H9 (cell line): ENCODE measurements around the gene NPRL2. TPM values are rescaled to one million over a fixed set of nuclear protein-coding genes. Genes with fewer than 3 reads are reported as not detected.

Experiments used
- DNase-seq: peaks from one replicate; pipeline ENCODE4 v3.0.0-alpha.2; 2017
- H2AFZ ChIP-seq: one replicate; pipeline ENCODE4 v1.6.1; 2013; ENCODE audit warnings: mild to moderate bottlenecking, low read length, control low read depth, moderate library complexity
- H2AK5ac ChIP-seq: 2 replicates; pipeline ENCODE4 v1.6.1; 2013; ENCODE audit warnings: low read length, control low read depth, mixed read lengths; ENCODE audit not compliant: insufficient read length
- H2BK120ac ChIP-seq: one replicate; pipeline ENCODE4 v1.6.1; 2013; ENCODE audit warnings: low read depth, mild to moderate bottlenecking, low read length, control low read depth, inconsistent platforms; ENCODE audit not compliant: poor library complexity, severe bottlenecking
- H2BK12ac ChIP-seq: 2 replicates; pipeline ENCODE4 v1.6.1; 2013; ENCODE audit warnings: low read length, control low read depth, mixed read lengths, low read depth; ENCODE audit not compliant: insufficient read length
- H2BK15ac ChIP-seq: 2 replicates; pipeline ENCODE4 v1.6.1; 2013; ENCODE audit warnings: low read depth, low read length, control low read depth
- H2BK20ac ChIP-seq: one replicate; pipeline ENCODE4 v1.6.1; 2013; ENCODE audit warnings: low read depth, mild to moderate bottlenecking, low read length, control low read depth, inconsistent platforms; ENCODE audit not compliant: poor library complexity, severe bottlenecking
- H2BK5ac ChIP-seq: 2 replicates; pipeline ENCODE4 v1.6.1; 2013; ENCODE audit warnings: low read length, control low read depth, mixed read lengths; ENCODE audit not compliant: insufficient read length
- H3K14ac ChIP-seq: 2 replicates; pipeline ENCODE4 v1.6.1; 2013; ENCODE audit warnings: low read length, control low read depth; ENCODE audit not compliant: insufficient read depth
- H3K18ac ChIP-seq: 2 replicates; pipeline ENCODE4 v1.6.1; 2013; ENCODE audit warnings: low read depth, mild to moderate bottlenecking, mixed read lengths, low read length, control low read depth; ENCODE audit not compliant: insufficient read length
- H3K23ac ChIP-seq: 2 replicates; pipeline ENCODE4 v1.6.1; 2013; ENCODE audit warnings: low read length, control low read depth, mixed read lengths, low read depth; ENCODE audit not compliant: insufficient read length
- H3K23me2 ChIP-seq: 2 replicates; pipeline ENCODE4 v1.6.1; 2013; ENCODE audit warnings: low read depth, mild to moderate bottlenecking, mixed read lengths, low read length, control low read depth; ENCODE audit not compliant: insufficient read length, poor library complexity, severe bottlenecking
- H3K27ac ChIP-seq: 2 replicates; pipeline ENCODE4 v1.5.1; 2013; ENCODE audit warnings: low read length, control low read depth, mixed read lengths, low read depth; ENCODE audit not compliant: insufficient read length
- H3K27me3 ChIP-seq: 2 replicates; pipeline ENCODE4 v1.6.1; 2013; ENCODE audit warnings: low read length, control low read depth, inconsistent platforms; ENCODE audit not compliant: insufficient read depth
- H3K4ac ChIP-seq: 2 replicates; pipeline ENCODE4 v1.6.1; 2013; ENCODE audit warnings: low read depth, mild to moderate bottlenecking, control low read depth, inconsistent platforms, low read length, moderate library complexity
- H3K4me1 ChIP-seq: 2 replicates; pipeline ENCODE4 v1.6.1; 2013; ENCODE audit warnings: low read length, control low read depth, inconsistent platforms; ENCODE audit not compliant: insufficient read depth
- H3K4me2 ChIP-seq: 2 replicates; pipeline ENCODE4 v1.6.1; 2013; ENCODE audit warnings: low read length, control low read depth, mixed read lengths; ENCODE audit not compliant: insufficient read length, insufficient read depth
- H3K56ac ChIP-seq: 2 replicates; pipeline ENCODE4 v1.6.1; 2013; ENCODE audit warnings: low read depth, mild to moderate bottlenecking, mixed read lengths, low read length, control low read depth; ENCODE audit not compliant: insufficient read length
- H3K79me1 ChIP-seq: 2 replicates; pipeline ENCODE4 v1.6.1; 2013; ENCODE audit warnings: low read depth, mild to moderate bottlenecking, moderate library complexity, low read length, control low read depth, inconsistent platforms; ENCODE audit not compliant: insufficient read depth, poor library complexity, severe bottlenecking
- H3K79me2 ChIP-seq: 2 replicates; pipeline ENCODE4 v1.6.1; 2013; ENCODE audit warnings: low read length, control low read depth, inconsistent platforms; ENCODE audit not compliant: insufficient read depth
- H3K9ac ChIP-seq: 2 replicates; pipeline ENCODE4 v1.6.1; 2013; ENCODE audit warnings: low read length, control low read depth, mixed read lengths; ENCODE audit not compliant: insufficient read length; ENCODE audit errors: extremely low read depth
- H3K9me3 ChIP-seq: one replicate; pipeline ENCODE4 v1.6.1; 2013; ENCODE audit warnings: low read depth, low read length, inconsistent platforms; ENCODE audit not compliant: control insufficient read depth
- H3T11ph ChIP-seq: one replicate; pipeline ENCODE4 v1.6.1; 2013; ENCODE audit warnings: mild to moderate bottlenecking, low read length, control low read depth, inconsistent platforms
- H4K20me1 ChIP-seq: one replicate; pipeline ENCODE4 v1.6.1; 2013; ENCODE audit not compliant: control insufficient read depth, insufficient read length, insufficient read depth
- H4K5ac ChIP-seq: 2 replicates; pipeline ENCODE4 v1.6.1; 2013; ENCODE audit warnings: low read depth, mild to moderate bottlenecking, mixed read lengths, low read length, control low read depth; ENCODE audit not compliant: insufficient read length
- H4K8ac ChIP-seq: replicated peaks from 2 replicates; pipeline ENCODE4 v1.6.1; 2013; ENCODE audit warnings: low read length, control low read depth, mixed read lengths, low read depth; ENCODE audit not compliant: insufficient read length
- H4K91ac ChIP-seq: 2 replicates; pipeline ENCODE4 v1.6.1; 2013; ENCODE audit warnings: low read depth, mild to moderate bottlenecking, moderate library complexity, mixed read lengths, low read length, control low read depth; ENCODE audit not compliant: insufficient read length
- H3K27ac Mint-ChIP-seq, 3 experiments: 2 replicates in 2 of 3; 3 replicates in 1 of 3; pipeline ENCODE4 v1.8.0; 2020 to 2021; ENCODE audit warnings: mixed read lengths in 3 of 3, mild to moderate bottlenecking in 1 of 3, moderate library complexity in 1 of 3
- H3K27me3 Mint-ChIP-seq: 2 replicates; pipeline ENCODE4 v1.8.0; 2021; ENCODE audit warnings: low read depth, mild to moderate bottlenecking, moderate library complexity, mixed read lengths
- H3K36me3 Mint-ChIP-seq, 3 experiments: 2 replicates in 2 of 3; 3 replicates in 1 of 3; pipeline ENCODE4 v1.8.0; 2020 to 2021; ENCODE audit warnings: low read depth in 3 of 3, mixed read lengths in 3 of 3; ENCODE audit not compliant: insufficient read depth in 1 of 3
- H3K4me1 Mint-ChIP-seq, 2 experiments: 2 replicates each; pipeline ENCODE4 v1.8.0; 2020; ENCODE audit warnings: mixed read lengths in 2 of 2
- H3K4me3 Mint-ChIP-seq, 2 experiments: 2 replicates in 1 of 2; 3 replicates in 1 of 2; pipeline ENCODE4 v1.8.0; 2020 to 2021; ENCODE audit warnings: mild to moderate bottlenecking in 2 of 2, mixed read lengths in 2 of 2, moderate library complexity in 1 of 2
- H3K9me3 Mint-ChIP-seq, 2 experiments: 2 replicates in 1 of 2; 3 replicates in 1 of 2; pipeline ENCODE4 v1.8.0; 2020; ENCODE audit warnings: mild to moderate bottlenecking in 2 of 2, mixed read lengths in 2 of 2, moderate library complexity in 1 of 2
- CTCF ChIP-seq: fragments of 200-600 bp; sonication (generic); conservative IDR thresholded peaks from 3 replicates; pipeline ENCODE4 v1.8.0; 2021; ENCODE audit warnings: antibody characterized with exemption, mild to moderate bottlenecking
- WGBS: extraction: QIAGEN DNeasy Blood & Tissue Kit; methylation state at CpG from one replicate; pipeline ENCODE4 v1.1.7; 2013; ENCODE audit warnings: missing lambda C conversion rate, low lambda C conversion rate, mixed read lengths; ENCODE audit not compliant: insufficient read length; ENCODE audit errors: extremely low coverage; 5-methylcytosine and 5-hydroxymethylcytosine counted together
- total RNA-seq: library from RNA; stranded (reverse); gene quantifications from 2 replicates; pipeline ENCODE4 v1.2.1, GENCODE V29; 2021

NPRL2 gene
- total RNA-seq, 1 experiment from 2014 or later = 23.4 TPM

- H3K4ac ChIP-seq = no peak within 1 kb of the TSS
- H3T11ph ChIP-seq = no peak within 1 kb of the TSS
- no peaks in the 10 kb centered on the region for H3K79me1 ChIP-seq
- Mint-ChIP-seq H3K27ac (peak within 1 kb of the TSS in 2 of 3 experiments; percentile 82 to 86; a peak in 5 of 7 replicates), H3K4me1 (peaks cover 23 to 24% of the 10 kb centered on the region in 2 experiments), H3K36me3 (peaks cover 0 to 4% (median 0%) of the 10 kb centered on the region in 3 experiments; a peak in 2 of 7 replicates), H3K9me3 (peaks cover 17 to 24% of the 10 kb centered on the region in 2 experiments), H3K27me3 (no peaks in the 10 kb centered on the region), H3K4me3 (peak within 1 kb of the TSS in 1 of 2 experiments; percentile 57; a peak in 3 of 5 replicates)
- H4K8ac ChIP-seq = no peak within 1 kb of the TSS
- H3K23ac ChIP-seq = no peak within 1 kb of the TSS
- H2BK20ac ChIP-seq = no peak within 1 kb of the TSS
- H2AK5ac ChIP-seq = no peak within 1 kb of the TSS
- no peak within 1 kb of the TSS for H3K4me2 ChIP-seq
- H3K23me2 ChIP-seq = peaks cover 6% of the 10 kb centered on the region
- DNase-seq = peak; percentile 97
- no peak within 1 kb of the TSS for H3K18ac ChIP-seq
- H2BK120ac ChIP-seq = no peak within 1 kb of the TSS
- no CpG with 5 or more reads among the region's 14 CpGs for WGBS
- H2BK12ac ChIP-seq = no peak within 1 kb of the TSS
- H3K27me3 ChIP-seq = no peaks in the 10 kb centered on the region
- H3K9ac ChIP-seq = no peak within 1 kb of the TSS
- H3K27ac ChIP-seq = no peak within 1 kb of the TSS
- H3K4me1 ChIP-seq = no peaks in the 10 kb centered on the region
- H3K79me2 ChIP-seq = no peaks in the 10 kb centered on the region
- H4K20me1 ChIP-seq = no peaks in the 10 kb centered on the region
- no peak within 1 kb of the TSS for H2BK5ac ChIP-seq
- H2AFZ ChIP-seq = no peak within 1 kb of the TSS
- no peak within 1 kb of the TSS for H3K14ac ChIP-seq
- H3K56ac ChIP-seq = no peak within 1 kb of the TSS
- peak; percentile 50 for TF ChIP-seq CTCF
- no peak within 1 kb of the TSS for H4K5ac ChIP-seq
- no peak within 1 kb of the TSS for H2BK15ac ChIP-seq
- H4K91ac ChIP-seq = no peak within 1 kb of the TSS
- no peaks in the 10 kb centered on the region for H3K9me3 ChIP-seq
Measured at GRCh38 chr3:50303013-50303815, 47.4 kb downstream of the NPRL2 start, which contains the start of gene HYAL1. TSS of gene HYAL1 (minus strand) at chr3:50303574. CDS start at chr3:50302956, 618 bp downstream.
